Tibial nerve (tissue), 4 donors: ENCODE results near the gene HBZ. TPM values are rescaled to one million over a fixed set of nuclear protein-coding genes. Genes with fewer than 3 reads are reported as not detected.
A peak's percentile ranks its signal among the peaks of the same experiment; 100 is the strongest.

Experiments
- DNase-seq, 2 donors: peaks; one replicate each; pipeline ENCODE4 v3.0.0-alpha.2; 2019; ENCODE audit warnings: low spot score in 2 of 2
- H3K27ac ChIP-seq, 4 donors: fragments of 200-600 bp; sonication (generic) in 3 of 4; one replicate each; pipeline ENCODE4 v1.5.1; 2017 to 2019; ENCODE audit warnings: mild to moderate bottlenecking in 1 of 4
- H3K27me3 ChIP-seq, 2 donors: fragments of 200-600 bp; sonication (generic) in 1 of 2; one replicate each; pipeline versions ENCODE4 v1.5.1 to v1.6.0; 2017 to 2019
- H3K36me3 ChIP-seq, 3 donors: fragments of 200-600 bp; sonication (generic); one replicate each; pipeline ENCODE4 v1.5.1; 2018 to 2019
- H3K4me1 ChIP-seq, 4 donors: fragments of 200-600 bp; sonication (generic) in 3 of 4; one replicate each; pipeline ENCODE4 v1.5.1; 2017 to 2019
- H3K4me3 ChIP-seq, 4 donors: fragments of 200-600 bp; sonication (generic) in 3 of 4; one replicate each; pipeline ENCODE4 v1.5.1; 2017 to 2019; ENCODE audit warnings: mild to moderate bottlenecking in 1 of 4, moderate library complexity in 1 of 4
- H3K9me3 ChIP-seq, 4 donors: fragments of 200-600 bp; sonication (generic) in 3 of 4; one replicate each; pipeline ENCODE4 v1.5.1; 2017 to 2019
- CTCF ChIP-seq, 5 experiments: fragments of 200-600 bp in 3 of 5; fragments of 450-650 bp in 2 of 5; sonication (generic) in 3 of 5; IDR thresholded peaks; one replicate each; pipeline ENCODE4 v1.5.1; 2016 to 2019; ENCODE audit warnings: antibody characterized with exemption in 5 of 5, mild to moderate bottlenecking in 3 of 5, moderate library complexity in 2 of 5
- EP300 ChIP-seq, 2 donors: sonication (generic); formaldehyde crosslinking; IDR thresholded peaks; one replicate each; pipeline ENCODE4 v1.6.1; 2017; ENCODE audit warnings: antibody characterized with exemption in 2 of 2, mild to moderate bottlenecking in 1 of 2
- POLR2A ChIP-seq, 2 donors: fragments of 450-650 bp; IDR thresholded peaks; one replicate each; pipeline ENCODE4 v1.6.1; 2017; ENCODE audit warnings: antibody characterized with exemption in 2 of 2, mild to moderate bottlenecking in 2 of 2, moderate library complexity in 2 of 2
- WGBS, 2 donors: methylation state at CpG; one replicate each; pipeline ENCODE4 v1.1.5; 2018; 5-methylcytosine and 5-hydroxymethylcytosine counted together
- total RNA-seq, 4 donors: library from RNA; depleted of rRNA; stranded (reverse); fragments of >200 nt; gene quantifications; one replicate each; pipeline ENCODE4 v1.1.0, GENCODE V29; 2016

HBZ gene
- total RNA-seq, 4 donors from 2014 or later: not detected

- H3K27ac ChIP-seq: no peak overlapping the region
- 87 to 90% methylated on average over 11 of the region's 11 CpGs for WGBS, 2 donors
- H3K36me3 ChIP-seq: no peaks in the 10 kb centered on the region
- DNase-seq: no peak
- H3K27me3 ChIP-seq: peaks cover 0 to 62% of the 10 kb centered on the region in 2 donors
- H3K4me1 ChIP-seq: peaks cover 0 to 36% (median 15%) of the 10 kb centered on the region in 4 donors
- no peaks in the 10 kb centered on the region for H3K9me3 ChIP-seq
- TF ChIP-seq POLR2A (IDR thresholded peaks at IDR 0.05): no peak
- no peak for TF ChIP-seq EP300 (IDR thresholded peaks at IDR 0.05)
- no peak for TF ChIP-seq CTCF (IDR thresholded peaks at IDR 0.05)
- no peak overlapping the region for H3K4me3 ChIP-seq
Measured at GRCh38 chr16:178668-179015, 26.2 kb downstream of the HBZ start.

- peaks cover 0 to 4% (median 0%) of the 10 kb centered on the region in 3 donors for H3K36me3 ChIP-seq
- H3K9me3 ChIP-seq: no peaks in the 10 kb centered on the region
- whole genome bisulfite sequencing, 2 donors: 70 to 79% methylated on average over 17 of the region's 17 CpGs
- no peak for TF ChIP-seq CTCF (IDR thresholded peaks at IDR 0.05)
- no peak for TF ChIP-seq EP300 (IDR thresholded peaks at IDR 0.05)
- no peak for TF ChIP-seq POLR2A (IDR thresholded peaks at IDR 0.05)
- H3K4me3 ChIP-seq: no peak overlapping the region
- no peak for DNase-seq
- H3K27ac ChIP-seq: no peak overlapping the region
- peaks cover 0 to 36% (median 15%) of the 10 kb centered on the region in 4 donors for H3K4me1 ChIP-seq
- H3K27me3 ChIP-seq: peaks cover 0 to 60% of the 10 kb centered on the region in 2 donors
Measured at GRCh38 chr16:179211-180092, 27.0 kb downstream of the HBZ start.

- Histone ChIP-seq H3K36me3 (peaks cover 0 to 11% (median 0%) of the 10 kb centered on the region in 3 donors), H3K27ac (no peak within 1 kb of the TSS), H3K27me3 (peaks cover 0 to 53% of the 10 kb centered on the region in 2 donors), H3K4me1 (peaks cover 0 to 36% (median 15%) of the 10 kb centered on the region in 4 donors), H3K9me3 (no peaks in the 10 kb centered on the region), H3K4me3 (peak within 1 kb of the TSS; percentile 9 to 41 (median 25))
- WGBS, 2 donors: 8 to 17% methylated on average over 21 to 49 of the region's 59 CpGs
- TF ChIP-seq CTCF (IDR thresholded peaks at IDR 0.05) (peak in 3 of 5 experiments; percentile 11 to 34 (median 26)), POLR2A (IDR thresholded peaks at IDR 0.05) (no peak)
- no peak for DNase-seq
Measured at GRCh38 chr16:180101-180675, 27.7 kb downstream of the HBZ start, which contains the start of gene HBQ1. TSS of gene HBQ1 (plus strand) at chr16:180459. CDS start at chr16:180487, 28 bp downstream.

- H3K4me1 ChIP-seq: peaks cover 0 to 32% (median 15%) of the 10 kb centered on the region in 4 donors
- H3K9me3 ChIP-seq: no peaks in the 10 kb centered on the region
- no peak overlapping the region for H3K27ac ChIP-seq
- peaks cover 0 to 16% (median 0%) of the 10 kb centered on the region in 3 donors for H3K36me3 ChIP-seq
- peaks cover 0 to 45% of the 10 kb centered on the region in 2 donors for H3K27me3 ChIP-seq
- H3K4me3 ChIP-seq: peak overlapping the region; percentile 9 to 41 (median 25)
- WGBS, 2 donors: 0 to 3% methylated on average over 15 to 39 of the region's 89 CpGs
- DNase-seq: peak in 1 of 2 donors; percentile 50
- TF ChIP-seq POLR2A (IDR thresholded peaks at IDR 0.05): no peak
- TF ChIP-seq CTCF (IDR thresholded peaks at IDR 0.05): no peak
- TF ChIP-seq EP300 (IDR thresholded peaks at IDR 0.05): no peak
Measured at GRCh38 chr16:180681-181564, 28.5 kb downstream of the HBZ start.
